DOHH2 (cell line): ENCODE results near the gene DLL1.

Experiments
- EZH2phosphoT487 ChIP-seq: fragments of 200-600 bp; sonication (generic); IDR thresholded peaks from 2 replicates; pipeline ENCODE4 v1.6.1; 2017; ENCODE audit warnings: borderline replicate concordance, mild to moderate bottlenecking, antibody characterized with exemption, low read length, moderate library complexity, mixed read lengths
- TF ChIP-seq, protein P1 (sequence below): fragments of 200-600 bp; sonication (generic); IDR thresholded peaks from one replicate; pipeline ENCODE4 v1.5.1; 2014; ENCODE audit warnings: antibody characterized with exemption, mild to moderate bottlenecking, low read depth, low read length; ENCODE audit not compliant: poor library complexity, severe bottlenecking

DNA sequence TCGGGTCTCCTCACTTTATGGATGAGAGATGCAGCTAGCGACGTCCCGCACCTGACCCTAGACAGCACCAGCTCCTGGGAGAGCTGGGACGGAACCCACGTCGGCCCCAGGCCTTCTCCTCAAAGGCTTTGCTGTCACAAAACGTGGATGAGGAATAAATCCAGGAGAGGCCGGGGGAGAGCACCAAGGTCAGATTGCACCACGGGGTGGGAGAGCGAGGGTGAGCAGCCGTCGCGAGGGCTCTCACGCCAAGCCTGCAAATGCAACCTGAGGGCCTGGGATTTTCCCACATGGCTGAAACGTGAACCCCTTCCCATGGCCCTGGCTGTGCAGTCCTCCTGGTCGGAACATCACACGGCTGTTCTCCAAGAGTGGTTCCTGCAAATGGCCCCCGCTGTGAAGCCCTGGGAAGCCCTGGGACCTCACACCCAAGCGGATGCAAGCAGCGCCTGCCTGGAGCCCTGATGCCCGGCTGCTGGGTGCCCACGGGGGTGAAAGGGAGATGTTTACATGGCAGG lies 45.3 kb downstream of the DLL1 start:
- TF ChIP-seq EZH2phosphoT487 = no peak
- TF ChIP-seq, protein P1, sequence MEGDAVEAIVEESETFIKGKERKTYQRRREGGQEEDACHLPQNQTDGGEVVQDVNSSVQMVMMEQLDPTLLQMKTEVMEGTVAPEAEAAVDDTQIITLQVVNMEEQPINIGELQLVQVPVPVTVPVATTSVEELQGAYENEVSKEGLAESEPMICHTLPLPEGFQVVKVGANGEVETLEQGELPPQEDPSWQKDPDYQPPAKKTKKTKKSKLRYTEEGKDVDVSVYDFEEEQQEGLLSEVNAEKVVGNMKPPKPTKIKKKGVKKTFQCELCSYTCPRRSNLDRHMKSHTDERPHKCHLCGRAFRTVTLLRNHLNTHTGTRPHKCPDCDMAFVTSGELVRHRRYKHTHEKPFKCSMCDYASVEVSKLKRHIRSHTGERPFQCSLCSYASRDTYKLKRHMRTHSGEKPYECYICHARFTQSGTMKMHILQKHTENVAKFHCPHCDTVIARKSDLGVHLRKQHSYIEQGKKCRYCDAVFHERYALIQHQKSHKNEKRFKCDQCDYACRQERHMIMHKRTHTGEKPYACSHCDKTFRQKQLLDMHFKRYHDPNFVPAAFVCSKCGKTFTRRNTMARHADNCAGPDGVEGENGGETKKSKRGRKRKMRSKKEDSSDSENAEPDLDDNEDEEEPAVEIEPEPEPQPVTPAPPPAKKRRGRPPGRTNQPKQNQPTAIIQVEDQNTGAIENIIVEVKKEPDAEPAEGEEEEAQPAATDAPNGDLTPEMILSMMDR = no peak
